GM06990 (cell line): ENCODE results near the gene PCDHB11.
"Not testable (repeated sequence)": the region's sequence is repeated elsewhere in the genome, so short reads cannot be mapped to it uniquely, and the experiment has no call there.

Experiments used
- DNase-seq: peaks from one replicate; pipeline ENCODE4 v3.0.0-alpha.2; 2011; ENCODE audit not compliant: insufficient read length; ENCODE audit errors: extremely low read depth
- H3K27me3 ChIP-seq: replicated peaks from 2 replicates; pipeline ENCODE4 v1.6.0; 2011; ENCODE audit warnings: low read length; ENCODE audit not compliant: control insufficient read depth, insufficient read depth
- H3K36me3 ChIP-seq: 2 replicates; pipeline ENCODE4 v1.5.1; 2011; ENCODE audit warnings: low read length; ENCODE audit not compliant: control insufficient read depth, insufficient read depth
- H3K4me3 ChIP-seq: replicated peaks from 2 replicates; pipeline ENCODE4 v1.5.1; 2011; ENCODE audit warnings: low read depth, mild to moderate bottlenecking, control low read depth, low read length
- CTCF ChIP-seq: IDR thresholded peaks from 2 replicates; pipeline ENCODE4 v1.5.1; 2011; ENCODE audit warnings: low read length, control low read depth, mild to moderate bottlenecking, inconsistent platforms; ENCODE audit not compliant: insufficient read depth, poor library complexity, severe bottlenecking

The PCDHB11 gene

GRCh38 chr5:141180313-141180712, 19.1 kb upstream of the PCDHB11 start:
- TF ChIP-seq CTCF: no peak
- H3K4me3 ChIP-seq: no peak overlapping the region
- H3K36me3 ChIP-seq: no peaks in the 10 kb centered on the region
- no peaks in the 10 kb centered on the region for H3K27me3 ChIP-seq
- DNase-seq: no peak

GRCh38 chr5:141182248-141182647, 17.2 kb upstream of the PCDHB11 start, which contains the start of gene PCDHB16:
PCDHB16 (plus strand) TSS chr5:141182387; CDS start chr5:141182560, 173 bp downstream.
- H3K4me3 ChIP-seq: no peak within 1 kb of the TSS
- no peak for DNase-seq
- no peaks in the 10 kb centered on the region for H3K36me3 ChIP-seq
- H3K27me3 ChIP-seq: no peaks in the 10 kb centered on the region
- no peak for TF ChIP-seq CTCF

- not testable (repeated sequence) for H3K27me3 ChIP-seq, H3K36me3 ChIP-seq, DNase-seq, H3K4me3 ChIP-seq
Measured at GRCh38 chr5:141184117-141184855, 15.1 kb upstream of the PCDHB11 start.

GRCh38 chr5:141186897-141187512, 12.4 kb upstream of the PCDHB11 start, which contains the start of gene PCDHB9:
PCDHB9 (plus strand) TSS chr5:141187161; CDS start chr5:141187319, 158 bp downstream.
- Histone ChIP-seq H3K4me3 (peak within 1 kb of the TSS; percentile 19; the same call in 1 of the 2 replicates), H3K27me3 (no peaks in the 10 kb centered on the region), H3K36me3 (no peaks in the 10 kb centered on the region)
- TF ChIP-seq CTCF: peak; percentile 51
- DNase-seq: no peak

GRCh38 chr5:141188682-141189081, 10.7 kb upstream of the PCDHB11 start:
- not testable (repeated sequence) for DNase-seq, H3K27me3 ChIP-seq, H3K4me3 ChIP-seq, H3K36me3 ChIP-seq

- H3K4me3 ChIP-seq, DNase-seq: not testable (repeated sequence)
Measured at GRCh38 chr5:141189131-141189530, 10.3 kb upstream of the PCDHB11 start.

GRCh38 chr5:141192110-141192725, 7.2 kb upstream of the PCDHB11 start, which contains the start of gene PCDHB10:
PCDHB10 (plus strand) TSS chr5:141192353; CDS start chr5:141192553, 200 bp downstream.
- DNase-seq: no peak
- no peaks in the 10 kb centered on the region for H3K27me3 ChIP-seq
- H3K36me3 ChIP-seq: no peaks in the 10 kb centered on the region
- peak; percentile 31 for TF ChIP-seq CTCF
- no peak within 1 kb of the TSS for H3K4me3 ChIP-seq

More at GRCh38 chr5:141189131-141189530, 10.3 kb upstream of the PCDHB11 start:
- not testable (repeated sequence) for H3K36me3 ChIP-seq, H3K27me3 ChIP-seq

- not testable (repeated sequence) for H3K36me3 ChIP-seq, H3K4me3 ChIP-seq, DNase-seq, H3K27me3 ChIP-seq
Measured at GRCh38 chr5:141194332-141194731, 5.1 kb upstream of the PCDHB11 start.
